ENCODE measurements around the gene RCVRN. TPM values are rescaled to one million over a fixed set of nuclear protein-coding genes. Genes with fewer than 3 reads are reported as not detected.
A peak's percentile ranks its signal among the peaks of the same experiment; 100 is the strongest.
"Not testable (repeated sequence)": the region's sequence is repeated elsewhere in the genome, so short reads cannot be mapped to it uniquely, and the experiment has no call there.

RCVRN gene
- total and polyA plus RNA-seq, 7 donors: 0.23 TPM; not detected in 6

- no peaks in the 10 kb centered on the region for H3K36me3 ChIP-seq (ENCODE audit: insufficient read depth in 1 of 2, low read depth in 1 of 2)
- H3K27ac ChIP-seq: no peak overlapping the region
- no peaks in the 10 kb centered on the region for H3K4me1 ChIP-seq
- TF ChIP-seq CTCF (IDR thresholded peaks at IDR 0.05): no peak
- 87 to 92% (median 88%) methylated on average over 21 of the region's 21 CpGs for WGBS, 3 donors
- peaks cover 0 to 5% (median 0%) of the 10 kb centered on the region in 3 donors for H3K27me3 ChIP-seq (ENCODE audit: insufficient read depth in 3 of 3, low read length in 2 of 3)
- intact Hi-C loops (cut with DNase I): loop anchor here (5.0 to 10.0 kb wide), 2 partner anchors 686 to 689 kb away; no protein-coding TSS in a partner anchor
- H3K4me3 ChIP-seq: no peak overlapping the region
- no peak for DNase-seq
- ATAC-seq: no peak
- no peaks in the 10 kb centered on the region for H3K9me3 ChIP-seq
Measured at GRCh38 chr17:9926150-9926804, 21.2 kb upstream of the RCVRN start.

- no peaks in the 10 kb centered on the region for H3K4me1 ChIP-seq
- H3K27ac ChIP-seq: no peak overlapping the region
- H3K36me3 ChIP-seq (ENCODE audit: insufficient read depth in 1 of 2, low read depth in 1 of 2): no peaks in the 10 kb centered on the region
- ATAC-seq: no peak
- DNase-seq: no peak
- H3K4me3 ChIP-seq: no peak overlapping the region
- no peaks in the 10 kb centered on the region for H3K9me3 ChIP-seq
- no peak for TF ChIP-seq CTCF (IDR thresholded peaks at IDR 0.05)
- intact Hi-C loops (cut with DNase I): loop anchor here (5.0 to 10.0 kb wide), 2 partner anchors 687 to 689 kb away; no protein-coding TSS in a partner anchor
- WGBS, 3 donors: 92 to 94% (median 93%) methylated on average over 11 of the region's 11 CpGs
- no peaks in the 10 kb centered on the region for H3K27me3 ChIP-seq (ENCODE audit: insufficient read depth in 3 of 3, low read length in 2 of 3)
Measured at GRCh38 chr17:9925457-9925856, 20.4 kb upstream of the RCVRN start.

GRCh38 chr17:9924735-9925191, 19.7 kb upstream of the RCVRN start:
- WGBS, 3 donors: 17 to 20% (median 20%) methylated on average over 6 of the region's 6 CpGs
- peak; percentile 87 for TF ChIP-seq CTCF (IDR thresholded peaks at IDR 0.05)
- Histone ChIP-seq H3K4me3 (no peak overlapping the region), H3K36me3 (ENCODE audit: insufficient read depth in 1 of 2, low read depth in 1 of 2) (no peaks in the 10 kb centered on the region), H3K9me3 (no peaks in the 10 kb centered on the region), H3K27me3 (ENCODE audit: insufficient read depth in 3 of 3, low read length in 2 of 3) (no peaks in the 10 kb centered on the region), H3K27ac (no peak overlapping the region), H3K4me1 (no peaks in the 10 kb centered on the region)
- intact Hi-C loops (cut with DNase I): loop anchor here (5.0 to 10.0 kb wide), 3 partner anchors 688 to 918 kb away; no protein-coding TSS in a partner anchor
- peak; percentile 69 to 80 (median 72) for ATAC-seq
- no peak for DNase-seq

- TF ChIP-seq CTCF (IDR thresholded peaks at IDR 0.05): no peak
- 92 to 95% (median 93%) methylated on average over 14 of the region's 14 CpGs for WGBS, 3 donors
- no peak overlapping the region for H3K27ac ChIP-seq
- no peak for DNase-seq
- no peak for ATAC-seq
- no peak overlapping the region for H3K4me3 ChIP-seq
- no peaks in the 10 kb centered on the region for H3K36me3 ChIP-seq (ENCODE audit: insufficient read depth in 1 of 2, low read depth in 1 of 2)
- no peaks in the 10 kb centered on the region for H3K4me1 ChIP-seq
- H3K27me3 ChIP-seq (ENCODE audit: insufficient read depth in 3 of 3, low read length in 2 of 3): no peaks in the 10 kb centered on the region
- intact Hi-C loops (cut with DNase I): loop anchor here (5.0 to 10.0 kb wide), 2 partner anchors 693 to 920 kb away; no protein-coding TSS in a partner anchor
- H3K9me3 ChIP-seq: no peaks in the 10 kb centered on the region
Measured at GRCh38 chr17:9922012-9922848, 17.2 kb upstream of the RCVRN start.

- H3K9me3 ChIP-seq; H3K4me3 ChIP-seq; H3K36me3 ChIP-seq (ENCODE audit: insufficient read depth in 1 of 2, low read depth in 1 of 2); H3K27me3 ChIP-seq (ENCODE audit: insufficient read depth in 3 of 3, low read length in 2 of 3); H3K27ac ChIP-seq; DNase-seq; ATAC-seq; H3K4me1 ChIP-seq: not testable (repeated sequence)
- WGBS, 3 donors: 90 to 95% (median 91%) methylated on average over 12 to 13 of the region's 13 CpGs
- intact Hi-C loops (cut with DNase I): loop anchor here (5.0 to 10.0 kb wide), 2 partner anchors 694 to 921 kb away; no protein-coding TSS in a partner anchor
Measured at GRCh38 chr17:9921216-9921615, 16.1 kb upstream of the RCVRN start.
